Measurements from ENCODE around the gene CENPX. TPM values are rescaled to one million over a fixed set of nuclear protein-coding genes. Genes with fewer than 3 reads are reported as not detected.

The CENPX gene
- total RNA-seq, 1 donor from 2014 or later: 38.7 TPM

DNA sequence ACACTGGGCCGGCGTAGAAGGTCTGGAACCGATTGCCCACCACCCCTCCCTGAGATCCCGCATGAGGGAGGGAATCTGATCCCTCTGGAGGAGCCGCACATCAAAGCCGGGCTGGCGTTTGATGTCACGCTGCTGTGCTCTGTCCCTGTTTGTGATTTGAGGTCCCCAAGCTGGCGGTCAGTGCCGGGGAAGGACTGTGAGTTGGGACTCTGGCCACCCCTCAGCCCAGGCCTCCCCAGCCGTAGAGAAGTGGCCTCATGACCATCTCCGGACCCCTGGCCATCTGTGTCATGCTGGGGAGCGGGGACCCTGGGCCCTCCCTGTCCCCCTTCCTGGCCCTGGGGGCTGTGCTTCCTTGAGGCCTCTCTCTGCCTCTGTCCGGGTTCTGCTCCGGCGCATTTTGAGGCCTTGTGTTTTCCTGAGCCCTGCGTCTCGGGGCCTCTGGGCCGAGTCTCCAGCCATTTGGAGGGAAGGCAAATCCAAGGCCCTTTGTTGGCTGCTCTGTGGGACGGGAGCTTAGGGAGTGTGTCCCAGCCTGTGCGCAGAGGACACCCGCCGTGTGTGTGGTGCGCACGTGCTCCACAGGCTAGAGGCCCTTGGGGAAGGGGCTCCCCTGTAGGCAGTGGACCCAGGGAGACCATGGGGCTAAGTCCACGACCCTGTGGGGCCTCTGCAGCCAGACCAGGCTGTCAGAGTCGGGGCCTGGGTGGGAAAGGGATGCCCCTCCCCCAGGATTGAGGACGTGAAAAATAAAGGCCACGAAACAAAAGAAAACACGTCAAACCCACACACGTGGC, 30.2 kb downstream of the CENPX start:
- peaks cover 8% of the 10 kb centered on the region for H3K36me3 ChIP-seq (ENCODE audit: control insufficient read depth, insufficient read depth, low read length)
- FAIRE-seq: no peak

DNA sequence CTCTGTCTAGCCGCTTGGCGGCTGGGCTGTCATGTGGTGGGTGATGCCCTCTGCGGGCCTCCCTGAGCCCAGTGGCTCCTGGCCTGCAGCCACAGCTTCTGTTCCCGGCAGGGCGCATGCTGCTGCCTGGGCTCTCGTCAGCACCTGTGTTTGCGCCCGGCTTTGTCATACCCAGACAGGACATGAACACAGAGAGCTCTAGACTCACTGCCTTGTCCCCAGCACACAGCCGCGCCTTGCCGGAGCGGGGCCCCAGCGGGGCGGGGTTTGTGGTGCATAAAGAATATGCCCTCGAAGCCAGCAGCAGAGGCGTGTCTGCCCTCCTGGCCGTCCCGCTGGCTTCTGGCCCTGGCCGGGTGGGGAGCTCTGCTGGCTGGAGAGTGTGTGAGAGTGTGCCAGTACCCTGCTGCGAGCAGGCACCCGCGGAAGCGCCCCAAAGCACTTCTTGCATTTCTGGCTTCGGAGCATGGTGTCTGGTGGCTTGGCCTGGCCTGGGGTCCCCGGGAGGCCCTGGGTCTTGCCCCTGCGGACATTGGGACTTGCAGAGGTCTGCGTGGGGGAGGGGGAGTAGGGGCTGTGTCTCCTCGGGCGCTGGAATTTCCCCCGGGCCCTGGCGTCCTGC, 30.9 kb downstream of the CENPX start:
- Histone ChIP-seq H3K4me3 (ENCODE audit: low read depth, low read length) (no peak overlapping the region), H3K27me3 (ENCODE audit: control insufficient read depth, insufficient read depth, low read length) (no peaks in the 10 kb centered on the region), H3K36me3 (ENCODE audit: control insufficient read depth, insufficient read depth, low read length) (peaks cover 7% of the 10 kb centered on the region)
- DNase-seq (ENCODE audit: low read depth) (peak; percentile 84), FAIRE-seq (peak; percentile 32)
- TF ChIP-seq, protein P1, sequence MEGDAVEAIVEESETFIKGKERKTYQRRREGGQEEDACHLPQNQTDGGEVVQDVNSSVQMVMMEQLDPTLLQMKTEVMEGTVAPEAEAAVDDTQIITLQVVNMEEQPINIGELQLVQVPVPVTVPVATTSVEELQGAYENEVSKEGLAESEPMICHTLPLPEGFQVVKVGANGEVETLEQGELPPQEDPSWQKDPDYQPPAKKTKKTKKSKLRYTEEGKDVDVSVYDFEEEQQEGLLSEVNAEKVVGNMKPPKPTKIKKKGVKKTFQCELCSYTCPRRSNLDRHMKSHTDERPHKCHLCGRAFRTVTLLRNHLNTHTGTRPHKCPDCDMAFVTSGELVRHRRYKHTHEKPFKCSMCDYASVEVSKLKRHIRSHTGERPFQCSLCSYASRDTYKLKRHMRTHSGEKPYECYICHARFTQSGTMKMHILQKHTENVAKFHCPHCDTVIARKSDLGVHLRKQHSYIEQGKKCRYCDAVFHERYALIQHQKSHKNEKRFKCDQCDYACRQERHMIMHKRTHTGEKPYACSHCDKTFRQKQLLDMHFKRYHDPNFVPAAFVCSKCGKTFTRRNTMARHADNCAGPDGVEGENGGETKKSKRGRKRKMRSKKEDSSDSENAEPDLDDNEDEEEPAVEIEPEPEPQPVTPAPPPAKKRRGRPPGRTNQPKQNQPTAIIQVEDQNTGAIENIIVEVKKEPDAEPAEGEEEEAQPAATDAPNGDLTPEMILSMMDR (IDR thresholded peaks at IDR 0.05; ENCODE audit: insufficient read depth, low read length, severe bottlenecking): no peak

More for the DNA sequence above, 30.2 kb downstream of the CENPX start:
- TF ChIP-seq, protein P1 (IDR thresholded peaks at IDR 0.05; ENCODE audit: insufficient read depth, low read length, severe bottlenecking): no peak
- Histone ChIP-seq H3K4me3 (ENCODE audit: low read depth, low read length) (no peak overlapping the region), H3K27me3 (ENCODE audit: control insufficient read depth, insufficient read depth, low read length) (no peaks in the 10 kb centered on the region)
- DNase-seq (ENCODE audit: low read depth): no peak

DNA sequence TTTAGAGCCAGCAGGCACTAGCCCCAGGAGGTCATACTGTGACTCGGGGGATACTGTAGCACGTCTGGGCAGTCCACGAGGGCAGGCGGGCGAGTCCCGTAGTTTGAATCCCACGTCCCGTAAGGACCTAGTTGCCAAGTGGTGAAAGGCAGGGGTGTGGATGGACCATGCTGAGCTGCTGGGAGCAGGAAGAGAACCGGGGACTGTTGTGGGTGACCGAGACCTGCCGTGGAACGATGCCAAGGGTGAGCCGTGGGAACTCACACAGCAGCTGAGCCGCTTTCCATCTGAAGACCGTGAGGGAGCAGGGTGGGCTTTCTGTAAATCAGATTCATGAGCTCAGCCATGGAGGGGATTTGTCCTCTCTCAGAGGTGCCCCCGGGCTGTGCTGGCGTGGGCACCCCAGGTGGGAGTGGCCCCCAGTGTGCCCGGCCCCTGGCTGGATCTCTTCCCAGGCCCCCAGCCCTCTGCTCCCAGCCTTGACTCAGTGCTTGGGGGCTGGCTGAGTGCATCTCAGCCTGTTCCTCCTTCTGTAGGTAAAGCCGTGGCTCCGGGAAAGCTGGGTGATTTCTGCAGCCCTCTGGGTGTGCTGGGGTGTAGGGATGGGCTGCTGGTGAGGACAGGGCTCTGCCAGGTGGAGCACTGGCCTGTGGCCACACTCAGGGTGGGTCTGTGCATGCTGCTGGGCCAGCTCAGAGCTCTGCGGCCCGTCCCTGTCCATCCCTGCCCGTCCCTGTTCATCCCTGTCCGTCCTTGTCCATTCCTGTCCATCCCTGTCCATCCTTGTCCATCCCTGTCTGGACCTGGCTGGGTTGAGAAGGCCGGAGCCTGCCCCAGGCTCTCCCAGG, 31.6 kb downstream of the CENPX start:
- FAIRE-seq: no peak
- no peak for DNase-seq (ENCODE audit: low read depth)
- Histone ChIP-seq H3K27me3 (ENCODE audit: control insufficient read depth, insufficient read depth, low read length) (no peaks in the 10 kb centered on the region), H3K4me3 (ENCODE audit: low read depth, low read length) (no peak overlapping the region), H3K36me3 (ENCODE audit: control insufficient read depth, insufficient read depth, low read length) (peaks cover 3% of the 10 kb centered on the region)
- TF ChIP-seq, protein P1 (IDR thresholded peaks at IDR 0.05; ENCODE audit: insufficient read depth, low read length, severe bottlenecking): no peak

DNA sequence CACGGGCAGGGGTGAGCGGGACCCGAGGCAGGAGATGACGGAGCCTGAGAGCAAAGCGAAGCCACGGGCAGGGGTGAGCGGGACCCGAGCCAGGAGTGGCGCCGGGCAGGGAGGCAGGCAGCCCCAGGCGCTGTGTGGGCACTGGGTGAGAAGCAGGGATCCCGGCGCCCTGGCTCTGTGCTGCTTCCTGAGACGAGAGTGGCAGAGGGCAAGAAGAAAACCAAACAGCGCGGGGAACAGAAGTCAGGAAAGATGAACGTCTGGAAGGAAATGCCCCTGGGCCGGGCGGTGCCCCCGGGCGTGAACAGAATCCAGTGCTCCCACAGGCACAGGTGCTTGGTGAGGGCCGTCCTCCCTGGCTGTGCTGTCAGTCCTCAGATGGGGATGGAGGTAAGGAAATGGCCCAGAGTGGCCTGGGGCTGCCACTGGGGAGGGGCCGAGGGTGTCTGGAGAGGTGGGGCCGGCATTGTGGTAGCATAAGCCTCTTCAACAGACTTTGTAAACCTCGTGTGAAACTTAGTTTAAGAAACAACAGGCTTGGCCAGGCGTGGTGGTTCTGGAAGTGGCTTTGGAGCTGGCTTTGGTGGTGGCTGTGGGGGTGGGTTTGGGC, 35.4 kb downstream of the CENPX start:
- Histone ChIP-seq H3K36me3 (ENCODE audit: control insufficient read depth, insufficient read depth, low read length) (peaks cover 6% of the 10 kb centered on the region), H3K4me3 (ENCODE audit: low read depth, low read length) (no peak overlapping the region), H3K27me3 (ENCODE audit: control insufficient read depth, insufficient read depth, low read length) (no peaks in the 10 kb centered on the region)
- DNase-seq (ENCODE audit: low read depth) (no peak), FAIRE-seq (no peak)
- TF ChIP-seq, protein P1 (IDR thresholded peaks at IDR 0.05; ENCODE audit: insufficient read depth, low read length, severe bottlenecking): no peak

DNA sequence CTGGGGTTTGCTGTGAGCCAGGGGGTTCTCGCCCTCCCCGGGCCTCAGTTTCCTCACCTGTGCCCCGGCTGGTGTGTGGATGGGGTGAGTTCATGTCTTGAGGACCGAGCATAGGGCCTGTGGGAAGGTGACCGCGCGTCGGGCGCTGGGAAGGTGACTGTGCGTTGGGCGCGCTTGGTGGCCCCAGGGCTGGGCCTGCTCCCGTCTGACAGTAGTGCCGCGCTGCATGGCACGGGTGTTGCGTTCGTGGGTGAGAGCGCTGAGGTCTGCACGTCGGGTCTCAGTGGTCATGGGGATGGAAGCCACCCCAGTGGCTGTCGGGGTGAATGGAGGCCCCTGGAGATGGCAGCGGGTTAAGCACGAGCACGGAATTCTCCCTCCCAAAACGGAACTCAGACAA, 36.1 kb downstream of the CENPX start:
- no peak for FAIRE-seq
- TF ChIP-seq, protein P1 (IDR thresholded peaks at IDR 0.05; ENCODE audit: insufficient read depth, low read length, severe bottlenecking): no peak
- H3K36me3 ChIP-seq (ENCODE audit: control insufficient read depth, insufficient read depth, low read length): peaks cover 6% of the 10 kb centered on the region
- H3K27me3 ChIP-seq (ENCODE audit: control insufficient read depth, insufficient read depth, low read length): no peaks in the 10 kb centered on the region
- no peak for DNase-seq (ENCODE audit: low read depth)
- no peak overlapping the region for H3K4me3 ChIP-seq (ENCODE audit: low read depth, low read length)
